ENCODE measurements around the gene TMEM41A. TPM values are rescaled to one million over a fixed set of nuclear protein-coding genes. Genes with fewer than 3 reads are reported as not detected.
A peak's percentile ranks its signal among the peaks of the same experiment; 100 is the strongest.

TMEM41A gene
- total RNA-seq, 8 experiments from 2014 or later: 9.7 to 16.6 (median 13.2) TPM

DNA sequence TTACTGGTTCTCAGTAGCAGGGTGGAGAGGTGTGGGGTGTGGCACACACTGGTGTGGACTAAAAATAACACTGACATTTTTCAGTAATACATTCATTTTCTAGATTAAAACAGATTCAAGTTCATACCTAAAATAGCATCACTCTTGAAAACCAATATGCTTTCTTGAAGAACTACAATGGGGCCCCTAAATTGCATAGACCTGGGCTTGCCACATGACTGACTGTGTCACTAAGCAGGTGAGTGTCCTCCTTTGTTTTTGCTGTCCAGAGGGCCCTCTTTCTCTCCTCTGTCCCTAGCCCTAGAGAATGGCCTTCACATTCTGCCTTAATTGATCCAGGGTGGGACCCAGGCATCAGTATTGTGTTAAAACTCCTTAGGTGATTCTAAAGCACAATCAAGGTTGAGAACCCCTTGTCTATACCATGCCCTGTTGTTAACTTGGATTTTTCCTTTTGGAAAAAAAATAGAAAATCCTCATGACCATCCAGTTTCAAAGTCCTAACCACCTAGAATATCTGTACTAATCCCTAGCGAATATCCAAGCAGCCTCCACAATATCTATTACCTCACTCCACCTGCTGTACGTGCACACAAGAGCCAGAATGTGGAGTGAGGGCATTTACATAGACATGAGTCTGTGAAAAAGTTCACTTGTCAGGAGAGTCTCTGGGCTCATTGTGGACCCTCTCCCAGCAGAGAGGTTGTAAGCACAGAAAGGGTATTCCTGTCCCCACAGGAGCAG is 18.7 kb upstream of the TMEM41A start:
- in situ Hi-C loops (cut with MboI; ENCODE audit: low pct_unique_long_range_greater_than_20kb in 2 of 9, low sequenced_read_pairs in 9 of 9, unreplicated experiment in 9 of 9): no loop called here
- ATAC-seq (replicated peaks in 6 of 8): no peak
- Histone ChIP-seq H3K4me1 (replicated peaks in 1 of 2) (no peaks in the 10 kb centered on the region), H3K27ac (no peak overlapping the region), H3K4me3 (no peak overlapping the region)
- 0 to 83% (median 20%) methylated on average over 1 to 2 of the region's 2 CpGs; no CpG with 5 or more reads in 5 of the 10 experiments for WGBS, 10 experiments

DNA sequence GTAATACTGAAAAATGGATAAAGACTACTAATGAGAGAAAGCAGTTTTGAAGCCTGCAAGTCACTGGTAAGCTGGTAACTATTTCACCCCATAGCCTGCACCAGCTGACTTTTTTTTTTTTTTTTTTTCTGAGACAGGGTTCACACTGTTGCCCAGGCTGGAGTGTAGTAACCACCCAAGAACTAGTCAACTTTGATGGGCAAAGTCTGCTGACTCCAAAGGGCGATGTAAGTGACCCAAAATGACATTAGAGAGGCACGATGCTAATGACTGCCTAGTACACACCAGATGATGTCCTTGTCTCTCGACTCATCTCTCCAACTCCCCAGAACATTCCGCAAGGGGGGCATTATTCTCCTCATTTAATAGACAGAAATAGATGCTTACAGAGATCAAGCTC is 12.9 kb upstream of the TMEM41A start:
- Histone ChIP-seq H3K27ac (no peak overlapping the region), H3K4me3 (no peak overlapping the region), H3K4me1 (replicated peaks in 1 of 2) (no peaks in the 10 kb centered on the region)
- ATAC-seq (replicated peaks in 6 of 8): no peak
- in situ Hi-C loops (cut with MboI; ENCODE audit: low pct_unique_long_range_greater_than_20kb in 2 of 9, low sequenced_read_pairs in 9 of 9, unreplicated experiment in 9 of 9): no loop called here
- 0 to 100% (median 56%) methylated on average over 1 to 4 of the region's 4 CpGs; no CpG with 5 or more reads in 2 of the 10 experiments for WGBS, 10 experiments

DNA sequence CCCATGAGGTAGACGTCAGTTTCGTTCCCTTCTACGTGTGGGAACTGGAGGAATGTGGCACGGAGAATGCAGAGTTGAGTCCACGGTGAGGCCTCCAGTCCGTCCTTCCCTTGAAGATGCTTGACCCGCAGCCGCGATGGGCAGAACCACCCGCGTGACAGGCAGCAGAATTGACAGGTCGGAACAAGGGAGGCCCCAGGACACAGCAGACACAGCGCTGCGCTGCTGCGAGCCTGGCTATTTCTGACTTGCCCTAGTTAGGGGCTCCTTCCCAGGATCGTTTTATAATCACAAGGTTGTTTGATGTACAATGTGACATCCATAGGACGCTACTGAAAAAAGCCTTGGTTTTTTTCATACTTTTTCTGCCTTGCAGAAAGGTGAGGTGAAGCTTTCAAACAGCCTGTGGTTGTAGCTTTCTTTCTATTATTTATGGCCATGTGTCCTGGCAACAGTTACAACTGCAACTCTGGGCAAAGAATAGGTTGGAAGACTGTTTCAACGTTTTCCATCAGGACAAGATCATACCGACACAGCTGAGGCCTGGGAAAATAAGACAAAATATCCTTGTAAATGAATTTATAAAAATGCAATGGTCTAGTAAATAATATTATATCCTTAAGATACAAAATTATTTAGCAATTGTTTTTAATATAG is 9.6 kb upstream of the TMEM41A start:
- 0 to 84% (median 70%) methylated on average over 1 to 15 of the region's 19 CpGs for WGBS, 10 experiments
- no peaks in the 10 kb centered on the region for H3K4me1 ChIP-seq (replicated peaks in 1 of 2)
- in situ Hi-C loops (cut with MboI; ENCODE audit: low pct_unique_long_range_greater_than_20kb in 2 of 9, low sequenced_read_pairs in 9 of 9, unreplicated experiment in 9 of 9): no loop called here
- H3K27ac ChIP-seq: no peak overlapping the region
- no peak overlapping the region for H3K4me3 ChIP-seq
- ATAC-seq (replicated peaks in 6 of 8): peak in 3 of 8 experiments; percentile 33 to 77 (median 39)

DNA sequence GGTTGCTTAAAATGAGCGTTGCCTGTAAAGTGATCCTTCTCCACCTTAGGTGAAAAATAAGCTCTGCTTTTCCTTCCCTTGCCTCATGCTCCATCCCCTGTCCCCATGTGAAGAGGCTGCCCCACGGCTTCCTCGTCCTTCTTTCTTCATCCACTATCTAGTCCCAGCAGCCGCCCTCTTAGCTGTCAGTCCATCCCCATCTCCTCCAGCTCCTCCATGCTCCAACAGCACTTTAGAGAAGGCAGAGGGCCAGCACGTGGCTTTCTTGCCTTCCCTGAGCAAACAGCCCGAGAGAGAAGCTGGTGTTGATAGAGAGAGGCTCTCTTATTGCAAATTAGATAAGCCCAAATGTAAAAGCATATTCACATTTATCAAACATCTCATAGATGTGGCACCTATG is 9.0 kb upstream of the TMEM41A start:
- in situ Hi-C loops (cut with MboI; ENCODE audit: low pct_unique_long_range_greater_than_20kb in 2 of 9, low sequenced_read_pairs in 9 of 9, unreplicated experiment in 9 of 9): no loop called here
- WGBS, 10 experiments: 16 to 100% (median 67%) methylated on average over 2 to 6 of the region's 6 CpGs; no CpG with 5 or more reads in 1 of the 10 experiments
- H3K27ac ChIP-seq: no peak overlapping the region
- H3K4me3 ChIP-seq: no peak overlapping the region
- no peak for ATAC-seq (replicated peaks in 6 of 8)
- H3K4me1 ChIP-seq (replicated peaks in 1 of 2): no peaks in the 10 kb centered on the region

DNA sequence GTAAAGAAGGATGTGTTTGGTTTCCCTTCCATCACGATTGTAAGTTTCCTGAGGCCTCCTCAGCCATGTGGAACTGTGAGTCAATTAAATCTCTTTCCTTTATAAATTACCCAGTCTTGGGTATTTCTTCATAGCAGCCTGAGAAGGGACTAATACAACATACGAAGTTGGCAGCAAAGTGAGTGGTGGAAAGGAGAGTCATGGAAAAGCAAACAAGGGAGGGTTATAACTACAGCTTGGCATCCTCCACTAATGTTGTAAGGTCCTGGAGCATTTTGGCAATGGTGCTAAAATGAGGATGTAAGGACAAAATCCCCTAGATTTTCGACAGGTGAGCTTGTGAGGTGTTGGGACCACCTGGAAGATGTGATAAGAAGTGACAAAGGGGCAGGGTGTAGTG is 5.8 kb upstream of the TMEM41A start:
- in situ Hi-C loops (cut with MboI; ENCODE audit: low pct_unique_long_range_greater_than_20kb in 2 of 9, low sequenced_read_pairs in 9 of 9, unreplicated experiment in 9 of 9): no loop called here
- no peak for ATAC-seq (replicated peaks in 6 of 8)
- Histone ChIP-seq H3K4me1 (replicated peaks in 1 of 2) (no peaks in the 10 kb centered on the region), H3K4me3 (no peak overlapping the region), H3K27ac (no peak overlapping the region)
- WGBS, 10 experiments: 14 to 67% (median 38%) methylated on average over 1 to 3 of the region's 3 CpGs; no CpG with 5 or more reads in 2 of the 10 experiments

DNA sequence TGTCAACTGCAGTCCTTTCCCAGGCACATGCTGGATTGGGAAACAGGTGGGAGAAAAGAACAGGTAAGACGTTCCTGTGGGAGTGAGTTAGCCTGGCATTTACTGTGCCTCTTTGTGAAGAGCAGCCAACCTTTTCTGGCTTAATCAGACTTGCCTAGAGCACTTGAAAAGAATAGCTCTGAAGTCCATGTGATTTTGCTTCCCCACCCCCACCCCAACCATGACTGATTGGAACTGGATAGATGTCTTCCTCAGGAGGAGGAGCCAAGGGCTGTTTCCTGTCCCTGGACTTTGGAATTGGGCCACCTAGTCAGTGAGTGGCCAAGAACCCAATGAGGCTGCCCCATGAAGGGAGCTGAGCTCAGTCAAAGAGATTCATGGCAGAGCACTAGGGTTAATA is 4.7 kb upstream of the TMEM41A start:
- WGBS, 10 experiments: 40 to 60% methylated on average over 1 of the region's 1 CpG; no CpG with 5 or more reads in 8 of the 10 experiments
- in situ Hi-C loops (cut with MboI; ENCODE audit: low pct_unique_long_range_greater_than_20kb in 2 of 9, low sequenced_read_pairs in 9 of 9, unreplicated experiment in 9 of 9): no loop called here

DNA sequence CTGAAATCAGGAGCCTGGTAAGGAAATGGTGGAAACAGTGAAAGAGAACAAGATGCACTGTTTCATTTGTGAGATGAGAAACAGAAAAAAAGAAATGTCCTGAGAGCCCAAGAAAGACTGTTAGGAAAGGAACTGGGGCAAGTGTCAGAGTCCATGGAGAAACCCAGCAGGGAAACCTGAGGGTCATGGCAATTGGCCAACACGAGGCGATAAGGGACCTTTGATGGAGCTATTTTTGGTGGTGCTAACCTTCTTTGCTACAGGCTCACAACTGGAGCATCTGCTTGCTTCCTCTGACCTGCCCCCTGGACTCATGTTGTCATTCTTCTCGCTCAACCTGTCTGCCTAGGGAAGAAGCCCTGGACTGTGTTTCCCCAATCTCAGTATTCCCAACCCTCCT is 4.2 kb upstream of the TMEM41A start:
- H3K4me1 ChIP-seq (replicated peaks in 1 of 2): no peaks in the 10 kb centered on the region
- 0 to 100% (median 80%) methylated on average over 1 to 3 of the region's 3 CpGs; no CpG with 5 or more reads in 5 of the 10 experiments for WGBS, 10 experiments
- ATAC-seq (replicated peaks in 6 of 8): no peak
- in situ Hi-C loops (cut with MboI; ENCODE audit: low pct_unique_long_range_greater_than_20kb in 2 of 9, low sequenced_read_pairs in 9 of 9, unreplicated experiment in 9 of 9): no loop called here
- H3K4me3 ChIP-seq: no peak overlapping the region
- H3K27ac ChIP-seq: no peak overlapping the region

More for the DNA sequence above, 4.7 kb upstream of the TMEM41A start:
- Histone ChIP-seq H3K4me1 (replicated peaks in 1 of 2) (no peaks in the 10 kb centered on the region), H3K4me3 (no peak overlapping the region), H3K27ac (no peak overlapping the region)
- no peak for ATAC-seq (replicated peaks in 6 of 8)

DNA sequence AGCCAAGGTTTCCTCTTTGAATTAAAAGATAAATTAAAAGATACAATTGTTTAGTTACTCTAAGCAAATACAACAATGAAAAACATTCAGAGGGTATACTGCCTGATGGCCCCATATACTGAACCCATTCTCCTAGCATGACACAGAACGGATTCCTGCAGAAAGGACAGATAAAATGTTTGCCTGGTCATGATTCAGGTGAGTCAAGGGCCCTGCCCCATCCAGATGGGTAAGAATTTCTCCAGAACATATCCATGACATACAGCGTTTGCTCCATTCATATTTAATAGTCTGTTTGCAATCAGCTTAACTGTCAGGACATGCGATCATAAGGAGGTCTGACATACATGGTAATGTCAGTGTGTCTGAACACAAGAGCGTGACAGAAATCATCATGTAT is 8.6 kb downstream of the TMEM41A start:
- ATAC-seq (replicated peaks in 6 of 8): no peak
- in situ Hi-C loops (cut with MboI; ENCODE audit: low pct_unique_long_range_greater_than_20kb in 2 of 9, low sequenced_read_pairs in 9 of 9, unreplicated experiment in 9 of 9): no loop called here
- Histone ChIP-seq H3K4me1 (replicated peaks in 1 of 2) (no peaks in the 10 kb centered on the region), H3K27ac (no peak overlapping the region), H3K4me3 (no peak overlapping the region)
- WGBS, 10 experiments: 80 to 100% (median 92%) methylated on average over 1 to 4 of the region's 4 CpGs

DNA sequence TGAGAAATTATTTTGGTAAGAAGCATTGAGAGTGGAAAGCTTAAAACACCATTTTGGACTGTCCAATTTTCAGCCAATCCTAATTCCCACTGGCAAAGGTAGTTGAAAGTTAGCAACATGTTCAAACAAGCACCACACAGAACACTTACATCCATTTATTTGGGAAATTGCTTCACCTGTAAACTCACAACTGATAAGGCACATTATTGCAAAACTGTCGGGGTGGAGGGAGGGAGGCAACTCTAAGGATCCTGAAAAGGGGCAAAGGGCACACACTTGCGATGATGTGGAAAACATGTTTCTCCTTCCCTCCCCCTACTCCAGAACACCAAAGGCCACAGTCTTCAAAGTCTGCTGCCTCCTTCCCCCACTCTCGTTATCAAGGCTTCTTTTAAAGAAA is 9.4 kb downstream of the TMEM41A start:
- in situ Hi-C loops (cut with MboI; ENCODE audit: low pct_unique_long_range_greater_than_20kb in 2 of 9, low sequenced_read_pairs in 9 of 9, unreplicated experiment in 9 of 9): no loop called here
- no peak for ATAC-seq (replicated peaks in 6 of 8)
- no peak overlapping the region for H3K4me3 ChIP-seq
- H3K27ac ChIP-seq: no peak overlapping the region
- peaks cover under 1 to 3% of the 10 kb centered on the region in 2 donors for H3K4me1 ChIP-seq (replicated peaks in 1 of 2)
- WGBS, 10 experiments: 76 to 100% (median 96%) methylated on average over 1 to 2 of the region's 3 CpGs; no CpG with 5 or more reads in 2 of the 10 experiments

DNA sequence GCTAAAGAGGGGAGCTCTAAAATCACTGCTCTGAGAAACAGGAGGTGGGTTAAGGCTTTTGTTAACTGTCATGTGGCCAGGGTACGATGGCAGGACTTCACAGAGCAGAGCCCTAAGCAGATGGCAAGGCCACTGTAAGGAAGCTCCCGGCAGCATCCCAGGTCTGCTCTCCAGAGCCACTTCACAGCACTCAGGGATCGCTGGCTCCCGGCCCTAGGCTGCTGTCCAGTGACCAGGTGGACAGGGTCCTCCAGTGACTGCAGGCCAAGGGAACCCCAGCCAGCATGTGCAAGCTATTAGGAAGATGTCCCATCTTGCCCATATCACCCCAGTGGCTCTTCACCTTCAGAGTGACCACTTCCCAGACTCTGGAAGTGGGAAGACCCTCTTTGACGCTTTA is 10.4 kb downstream of the TMEM41A start:
- no peak for ATAC-seq (replicated peaks in 6 of 8)
- 70 to 93% (median 88%) methylated on average over 2 to 3 of the region's 5 CpGs; no CpG with 5 or more reads in 6 of the 10 experiments for WGBS, 10 experiments
- Histone ChIP-seq H3K27ac (no peak overlapping the region), H3K4me1 (replicated peaks in 1 of 2) (peaks cover 4 to 7% of the 10 kb centered on the region in 2 donors), H3K4me3 (no peak overlapping the region)
- in situ Hi-C loops (cut with MboI; ENCODE audit: low pct_unique_long_range_greater_than_20kb in 2 of 9, low sequenced_read_pairs in 9 of 9, unreplicated experiment in 9 of 9): no loop called here

DNA sequence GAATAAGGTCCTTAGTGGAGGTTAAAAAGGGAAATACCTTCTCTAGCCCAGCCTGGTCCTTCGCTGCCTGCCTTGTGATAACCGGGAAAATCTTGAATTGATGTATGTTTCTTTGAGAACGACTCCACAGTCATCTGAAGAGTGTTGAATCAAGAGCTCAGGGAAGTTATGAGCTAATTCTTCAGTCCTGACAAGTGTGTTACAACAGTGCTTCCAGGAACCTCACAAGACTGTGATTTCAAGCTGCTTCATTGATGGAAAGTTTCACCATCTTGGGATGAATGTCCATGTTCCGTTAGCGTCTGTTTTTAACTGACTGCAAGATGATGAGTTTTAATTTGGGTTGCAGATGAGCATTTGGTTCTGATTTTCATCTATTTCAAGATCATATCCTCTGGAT is 12.4 kb downstream of the TMEM41A start:
- in situ Hi-C loops (cut with MboI; ENCODE audit: low pct_unique_long_range_greater_than_20kb in 2 of 9, low sequenced_read_pairs in 9 of 9, unreplicated experiment in 9 of 9): no loop called here
- Histone ChIP-seq H3K27ac (no peak overlapping the region), H3K4me1 (replicated peaks in 1 of 2) (peaks cover 4 to 7% of the 10 kb centered on the region in 2 donors), H3K4me3 (no peak overlapping the region)
- no peak for ATAC-seq (replicated peaks in 6 of 8)
- 53 to 100% (median 93%) methylated on average over 1 to 5 of the region's 5 CpGs; no CpG with 5 or more reads in 2 of the 10 experiments for WGBS, 10 experiments

DNA sequence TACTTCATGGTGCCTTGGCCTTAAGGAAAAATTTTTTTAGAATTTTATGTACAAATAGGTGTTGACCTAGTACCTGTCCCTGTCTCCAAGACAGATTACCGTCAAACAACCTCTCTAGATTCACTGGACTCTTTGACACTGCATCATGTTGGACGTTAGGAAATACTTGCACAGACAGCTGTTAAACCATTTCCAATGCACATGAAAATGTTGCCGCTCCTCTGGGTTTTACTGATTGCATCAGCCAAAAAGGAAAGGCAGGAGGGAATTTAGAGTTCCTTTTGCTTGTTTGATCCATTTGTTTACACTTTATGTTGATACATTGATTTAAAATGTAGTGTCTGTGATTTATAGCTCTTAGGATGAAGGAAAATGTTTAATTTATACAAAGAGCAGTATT is 14.5 kb downstream of the TMEM41A start:
- peaks cover 4 to 7% of the 10 kb centered on the region in 2 donors for H3K4me1 ChIP-seq (replicated peaks in 1 of 2)
- peak in 1 of 8 experiments; percentile 32 for ATAC-seq (replicated peaks in 6 of 8)
- no peak overlapping the region for H3K4me3 ChIP-seq
- in situ Hi-C loops (cut with MboI; ENCODE audit: low pct_unique_long_range_greater_than_20kb in 2 of 9, low sequenced_read_pairs in 9 of 9, unreplicated experiment in 9 of 9): no loop called here
- no peak overlapping the region for H3K27ac ChIP-seq
- 60 to 100% (median 86%) methylated on average over 1 to 3 of the region's 3 CpGs; no CpG with 5 or more reads in 2 of the 10 experiments for WGBS, 10 experiments

DNA sequence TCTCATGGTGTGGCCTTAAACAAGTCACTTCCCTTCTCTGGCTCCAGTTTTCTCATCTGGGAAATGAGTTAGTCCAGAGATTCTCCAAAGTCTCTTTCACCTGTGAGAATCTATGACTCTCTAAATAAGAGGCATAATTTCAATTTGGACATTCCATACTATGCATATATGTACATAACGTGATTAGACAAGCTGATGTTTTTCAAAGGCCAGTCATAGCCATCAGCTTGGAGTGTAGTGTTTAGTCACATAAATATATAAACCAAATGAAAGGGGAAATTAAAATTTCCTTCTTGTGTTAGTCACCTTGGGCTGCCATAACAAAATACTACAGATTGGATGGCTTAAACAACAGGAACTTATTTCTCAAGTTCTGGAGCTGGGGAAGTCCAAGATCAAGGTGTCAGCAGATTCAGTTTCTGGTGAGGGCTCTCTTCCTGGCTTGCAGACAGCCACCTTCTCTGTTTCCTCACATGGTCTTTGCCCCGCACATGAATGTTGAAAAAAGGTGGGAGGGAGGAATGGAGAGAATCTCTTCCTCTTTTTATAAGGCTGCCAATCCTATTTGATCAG is 19.4 kb downstream of the TMEM41A start:
- Histone ChIP-seq H3K4me1 (replicated peaks in 1 of 2) (peaks cover 4% of the 10 kb centered on the region in 2 donors), H3K27ac (no peak overlapping the region), H3K4me3 (no peak overlapping the region)
- in situ Hi-C loops (cut with MboI; ENCODE audit: low pct_unique_long_range_greater_than_20kb in 2 of 9, low sequenced_read_pairs in 9 of 9, unreplicated experiment in 9 of 9): no loop called here
- peak in 3 of 8 experiments; percentile 50 to 65 (median 59) for ATAC-seq (replicated peaks in 6 of 8)
- WGBS, 10 experiments: 32 to 100% (median 90%) methylated on average over 1 to 2 of the region's 2 CpGs; no CpG with 5 or more reads in 2 of the 10 experiments
